Activated T-helper 2 cell treated with anti-CD3 and anti-CD28 coated beads, Interferon-gamma antibody, Interleukin-2, Interleukin-4, amounts not matched to agents 10 μg/mL and 5 μg/mL and 100 μg/mL, durations not matched to agents 14 hours and 24 hours and 36 hours (primary cell): ENCODE data around the gene KCNJ9. TPM values are rescaled to one million over a fixed set of nuclear protein-coding genes. Genes with fewer than 3 reads are reported as not detected.

Experiments
- DNase-seq: peaks from one replicate; pipeline ENCODE4 v3.0.0; 2021; ENCODE audit warnings: low spot score
- H3K27ac Mint-ChIP-seq: one replicate; pipeline ENCODE4 v1.8.0; 2021; ENCODE audit warnings: mixed read lengths
- H3K27me3 Mint-ChIP-seq: one replicate; pipeline ENCODE4 v1.8.0; 2021; ENCODE audit warnings: low read depth, mixed read lengths
- H3K36me3 Mint-ChIP-seq: one replicate; pipeline ENCODE4 v1.8.0; 2021; ENCODE audit warnings: low read depth, mixed read lengths
- H3K4me1 Mint-ChIP-seq: one replicate; pipeline ENCODE4 v1.8.0; 2021; ENCODE audit warnings: low read depth, mixed read lengths
- H3K4me3 Mint-ChIP-seq: one replicate; pipeline ENCODE4 v1.8.0; 2021; ENCODE audit warnings: low read depth, mild to moderate bottlenecking, moderate library complexity, mixed read lengths
- H3K9me3 Mint-ChIP-seq: one replicate; pipeline ENCODE4 v1.8.0; 2021; ENCODE audit warnings: mixed read lengths
- intact Hi-C: fragments of 100-400 bp; cut with micrococcal nuclease; formaldehyde crosslinking; loops from one replicate; pipeline ENCODE4 v1.15.1; 2023
- total RNA-seq: library from RNA; stranded (reverse); gene quantifications from 2 replicates; pipeline ENCODE4 v1.2.3, GENCODE V29; 2022

Gene KCNJ9
- total RNA-seq, 1 donor from 2014 or later, result not detected

GRCh38 chr1:160070243-160071163, 10.8 kb upstream of the KCNJ9 start:
- H3K9me3 Mint-ChIP-seq, result no peaks in the 10 kb centered on the region
- H3K27ac Mint-ChIP-seq, result no peak overlapping the region
- H3K4me3 Mint-ChIP-seq, result peak overlapping the region; percentile 77
- peaks cover 33% of the 10 kb centered on the region for H3K27me3 Mint-ChIP-seq
- H3K4me1 Mint-ChIP-seq, result peaks cover 18% of the 10 kb centered on the region
- intact Hi-C loops, result loop anchor here (1.0 to 5.0 kb wide), 2 partner anchors 8 to 38 kb away; partner anchors contain the start of gene PIGM
- no peaks in the 10 kb centered on the region for H3K36me3 Mint-ChIP-seq
- DNase-seq, result peak; percentile 41

- no peak overlapping the region for H3K4me3 Mint-ChIP-seq
- peaks cover 18% of the 10 kb centered on the region for H3K4me1 Mint-ChIP-seq
- H3K36me3 Mint-ChIP-seq, result no peaks in the 10 kb centered on the region
- intact Hi-C loops, result loop anchor here (5.0 kb wide), 1 partner anchor 39 kb away; the partner anchor contains the start of gene PIGM
- H3K27ac Mint-ChIP-seq, result no peak overlapping the region
- peaks cover 27% of the 10 kb centered on the region for H3K27me3 Mint-ChIP-seq
- H3K9me3 Mint-ChIP-seq, result no peaks in the 10 kb centered on the region
- DNase-seq, result no peak
Observed at GRCh38 chr1:160071289-160071688, 10.0 kb upstream of the KCNJ9 start.

- Mint-ChIP-seq H3K27me3 (peaks cover 23% of the 10 kb centered on the region), H3K9me3 (no peaks in the 10 kb centered on the region)
- intact Hi-C loops, result loop anchor here (5.0 kb wide), 1 partner anchor 43 kb away; the partner anchor contains the start of gene PIGM
Observed at GRCh38 chr1:160074865-160075264, 6.5 kb upstream of the KCNJ9 start.

DNA sequence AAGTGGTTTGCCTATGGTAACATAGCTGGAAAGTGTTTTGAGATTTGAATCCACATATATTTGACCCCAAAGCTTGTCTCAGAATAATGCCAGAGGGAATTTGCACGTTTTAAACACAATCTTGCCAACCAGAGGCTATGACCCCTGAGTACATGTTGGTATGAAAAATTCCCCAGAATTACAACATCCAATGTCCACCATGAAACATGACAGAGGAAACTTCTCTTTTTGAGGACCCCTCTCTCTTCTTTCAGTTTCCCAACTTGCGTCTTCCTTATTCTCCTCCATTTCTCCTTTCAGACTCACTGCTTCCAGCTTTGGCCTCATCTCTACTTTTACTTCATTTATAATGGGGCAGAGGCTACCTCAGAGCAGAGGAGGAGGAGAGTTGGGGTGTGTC, 5.5 kb upstream of the KCNJ9 start:
- Mint-ChIP-seq H3K36me3 (no peaks in the 10 kb centered on the region), H3K4me1 (peaks cover 20% of the 10 kb centered on the region), H3K27me3 (peaks cover 25% of the 10 kb centered on the region), H3K9me3 (no peaks in the 10 kb centered on the region), H3K4me3 (no peak overlapping the region), H3K27ac (no peak overlapping the region)
- no peak for DNase-seq
- intact Hi-C loops, result no loop called here

More at GRCh38 chr1:160074865-160075264, 6.5 kb upstream of the KCNJ9 start:
- no peak overlapping the region for H3K4me3 Mint-ChIP-seq
- peaks cover 20% of the 10 kb centered on the region for H3K4me1 Mint-ChIP-seq
- no peak overlapping the region for H3K27ac Mint-ChIP-seq
- DNase-seq, result no peak
- H3K36me3 Mint-ChIP-seq, result no peaks in the 10 kb centered on the region

- Mint-ChIP-seq H3K27ac (no peak overlapping the region), H3K9me3 (no peaks in the 10 kb centered on the region), H3K36me3 (no peaks in the 10 kb centered on the region), H3K27me3 (peaks cover 30% of the 10 kb centered on the region), H3K4me3 (no peak overlapping the region), H3K4me1 (peaks cover 19% of the 10 kb centered on the region)
- no peak for DNase-seq
- intact Hi-C loops, result no loop called here
Observed at GRCh38 chr1:160076295-160076694, 5.0 kb upstream of the KCNJ9 start.

- Mint-ChIP-seq H3K4me1 (peaks cover 11% of the 10 kb centered on the region), H3K27ac (no peak overlapping the region), H3K27me3 (peaks cover 39% of the 10 kb centered on the region), H3K36me3 (no peaks in the 10 kb centered on the region), H3K4me3 (no peak overlapping the region), H3K9me3 (no peaks in the 10 kb centered on the region)
- DNase-seq, result no peak
- intact Hi-C loops, result no loop called here
Observed at GRCh38 chr1:160077486-160077885, 3.9 kb upstream of the KCNJ9 start.

DNA sequence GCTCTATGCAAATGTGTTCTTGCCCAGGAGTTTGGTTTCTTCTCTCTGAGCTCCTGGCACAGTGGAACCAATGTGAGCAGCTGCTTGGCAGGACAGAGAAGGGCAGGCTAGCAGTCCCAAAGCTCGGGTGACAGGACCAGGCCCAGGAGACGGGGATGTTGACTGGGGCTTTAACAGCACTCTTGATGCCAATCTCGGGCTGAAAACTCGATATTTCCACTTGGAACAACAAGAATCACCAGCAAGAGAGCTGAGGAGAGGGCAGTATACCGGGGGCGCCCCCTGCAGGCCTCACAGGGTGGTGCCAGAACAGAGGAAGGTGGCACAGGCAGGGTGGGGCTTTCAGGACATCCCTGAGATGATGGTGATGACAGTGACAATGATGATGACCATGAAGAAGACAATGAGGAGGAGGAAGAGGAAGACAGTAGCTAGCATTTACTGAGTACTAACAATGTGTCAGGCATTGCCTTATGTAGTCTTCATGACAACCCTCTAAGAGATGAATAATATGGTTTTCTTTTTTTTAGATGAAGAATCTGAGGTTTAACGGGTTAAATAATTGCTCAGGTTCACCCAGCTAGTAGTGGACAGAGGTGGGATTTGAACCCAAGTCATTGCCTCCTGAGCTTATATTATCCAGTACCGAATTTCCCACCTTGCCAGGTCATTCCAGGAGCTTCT, 2.7 kb upstream of the KCNJ9 start:
- Mint-ChIP-seq H3K27ac (no peak overlapping the region), H3K4me1 (peaks cover 11% of the 10 kb centered on the region), H3K27me3 (peaks cover 47% of the 10 kb centered on the region), H3K4me3 (no peak overlapping the region), H3K36me3 (no peaks in the 10 kb centered on the region), H3K9me3 (no peaks in the 10 kb centered on the region)
- peak; percentile 60 for DNase-seq
- intact Hi-C loops, result loop anchor here (1.0 kb wide), 2 partner anchors 8 to 32 kb away; partner anchors contain the start of gene KCNJ10

DNA sequence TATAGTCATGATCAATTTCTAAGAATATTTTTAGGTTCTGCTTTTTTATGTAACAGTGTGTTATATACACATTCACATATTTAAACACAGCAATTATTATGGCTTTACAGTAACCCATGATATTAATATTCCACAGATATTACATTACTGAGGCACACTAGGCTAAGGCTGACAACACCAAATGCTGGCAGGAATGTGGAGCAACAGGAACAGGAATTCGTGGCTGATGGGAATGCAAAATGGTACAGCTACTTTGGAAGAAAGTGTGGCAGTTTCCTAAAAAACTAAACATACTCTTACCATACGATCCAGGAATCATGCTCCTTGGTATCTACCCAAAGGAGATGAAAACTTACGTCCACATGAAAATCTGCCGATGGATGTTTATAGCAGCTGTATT, 1.9 kb upstream of the KCNJ9 start:
- intact Hi-C loops, result no loop called here
- Mint-ChIP-seq H3K27me3 (peaks cover 47% of the 10 kb centered on the region), H3K27ac (no peak overlapping the region), H3K36me3 (no peaks in the 10 kb centered on the region), H3K9me3 (no peaks in the 10 kb centered on the region), H3K4me3 (no peak overlapping the region), H3K4me1 (peaks cover 14% of the 10 kb centered on the region)
- DNase-seq, result no peak

GRCh38 chr1:160080381-160081100, 797 bp upstream of the KCNJ9 start:
- DNase-seq, result no peak
- Mint-ChIP-seq H3K27me3 (peaks cover 47% of the 10 kb centered on the region), H3K36me3 (no peaks in the 10 kb centered on the region), H3K4me3 (no peak overlapping the region), H3K27ac (no peak overlapping the region), H3K4me1 (peaks cover 15% of the 10 kb centered on the region), H3K9me3 (no peaks in the 10 kb centered on the region)
- intact Hi-C loops, result no loop called here

DNA sequence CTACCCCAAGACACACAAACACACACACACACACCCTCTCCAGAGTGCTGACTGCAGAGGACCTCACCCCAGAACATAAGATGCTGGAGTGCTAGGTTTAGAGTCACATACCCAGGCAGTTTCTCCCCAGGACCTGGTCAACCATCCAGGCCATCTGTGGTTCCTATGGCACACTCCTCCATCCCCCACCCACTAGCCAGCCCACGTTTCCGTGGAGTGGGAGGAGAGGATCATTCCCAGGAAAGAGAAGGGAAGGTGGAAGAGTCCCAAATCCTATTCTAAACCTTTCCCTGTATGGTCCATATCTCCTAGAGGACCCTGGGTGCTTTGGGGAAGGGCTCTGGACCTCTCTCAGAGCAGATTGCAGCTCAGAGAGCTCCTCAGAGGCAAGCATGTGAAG, 1.1 kb downstream of the KCNJ9 start:
- intact Hi-C loops, result no loop called here
- peak overlapping the region; percentile 10 for H3K4me3 Mint-ChIP-seq

DNA sequence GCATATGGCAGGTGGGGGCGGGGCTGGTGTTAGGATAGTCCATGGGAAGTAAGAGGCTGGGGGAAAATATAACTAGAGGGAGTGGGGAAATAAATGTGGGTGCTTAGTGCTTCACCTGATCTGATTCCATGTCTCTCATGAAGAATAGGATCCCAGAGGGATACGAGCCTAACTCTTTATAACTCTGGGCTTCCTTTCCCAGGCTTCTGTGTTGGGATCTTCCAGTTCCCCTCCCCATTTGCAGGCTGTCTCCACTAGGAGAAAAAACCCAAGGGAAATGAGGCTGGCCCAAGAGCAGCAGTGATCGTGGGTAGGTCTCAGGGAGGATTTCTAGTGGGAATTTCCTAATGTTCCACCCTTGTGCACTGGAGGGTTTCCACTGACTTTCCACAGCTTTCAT, 1.6 kb downstream of the KCNJ9 start:
- Mint-ChIP-seq H3K4me1 (peaks cover 16% of the 10 kb centered on the region), H3K36me3 (no peaks in the 10 kb centered on the region), H3K4me3 (peak overlapping the region; percentile 38), H3K27ac (no peak overlapping the region), H3K27me3 (peaks cover 44% of the 10 kb centered on the region), H3K9me3 (no peaks in the 10 kb centered on the region)
- no peak for DNase-seq
- intact Hi-C loops, result no loop called here

More for the DNA sequence above, 1.1 kb downstream of the KCNJ9 start:
- no peaks in the 10 kb centered on the region for H3K9me3 Mint-ChIP-seq
- H3K27me3 Mint-ChIP-seq, result peaks cover 44% of the 10 kb centered on the region
- no peak for DNase-seq
- peaks cover 16% of the 10 kb centered on the region for H3K4me1 Mint-ChIP-seq
- no peaks in the 10 kb centered on the region for H3K36me3 Mint-ChIP-seq
- H3K27ac Mint-ChIP-seq, result no peak overlapping the region

- intact Hi-C loops, result loop anchor here (2.0 kb wide), 1 partner anchor 147 kb away; no protein-coding TSS in a partner anchor
- peak overlapping the region; percentile 45 for H3K4me3 Mint-ChIP-seq
- peaks cover 37% of the 10 kb centered on the region for H3K27me3 Mint-ChIP-seq
Observed at GRCh38 chr1:160083968-160084770, 2.8 kb downstream of the KCNJ9 start.

More at GRCh38 chr1:160083968-160084770, 2.8 kb downstream of the KCNJ9 start:
- Mint-ChIP-seq H3K27ac (no peak overlapping the region), H3K9me3 (no peaks in the 10 kb centered on the region), H3K36me3 (peaks cover 6% of the 10 kb centered on the region), H3K4me1 (peaks cover 12% of the 10 kb centered on the region)
- DNase-seq, result peak; percentile 69
